GM23248 (cell line): ENCODE data around the gene UCK2. TPM values are rescaled to one million over a fixed set of nuclear protein-coding genes. Genes with fewer than 3 reads are reported as not detected.

Experiments used
- DNase-seq: peaks from one replicate; pipeline ENCODE4 v3.0.0-alpha.2; 2015
- H2AFZ ChIP-seq: fragments of 200-600 bp; sonication (generic); 2 replicates; pipeline ENCODE4 v1.6.1; 2016; ENCODE audit warnings: antibody characterized with exemption
- H3F3A ChIP-seq: fragments of 200-600 bp; sonication (generic); 2 replicates; pipeline ENCODE4 v1.6.1; 2016; ENCODE audit warnings: mild to moderate bottlenecking, antibody characterized with exemption, mixed run types; ENCODE audit not compliant: insufficient read depth
- H3K27ac ChIP-seq: fragments of 200-600 bp; sonication (generic); 2 replicates; pipeline ENCODE4 v1.5.1; 2016; ENCODE audit warnings: mild to moderate bottlenecking
- H3K27me3 ChIP-seq: fragments of 200-600 bp; sonication (generic); replicated peaks from 2 replicates; pipeline ENCODE4 v1.6.1; 2016; ENCODE audit warnings: mild to moderate bottlenecking; ENCODE audit not compliant: insufficient read depth
- H3K36me3 ChIP-seq: fragments of 200-600 bp; sonication (generic); 2 replicates; pipeline ENCODE4 v1.6.1; 2016; ENCODE audit warnings: low read depth, mild to moderate bottlenecking
- H3K4me1 ChIP-seq: fragments of 200-600 bp; sonication (generic); 2 replicates; pipeline ENCODE4 v1.6.1; 2016; ENCODE audit warnings: mild to moderate bottlenecking; ENCODE audit not compliant: insufficient read depth
- H3K4me2 ChIP-seq: fragments of 200-600 bp; sonication (generic); one replicate; pipeline ENCODE4 v1.6.1; 2016; ENCODE audit warnings: mild to moderate bottlenecking; ENCODE audit not compliant: unreplicated experiment
- H3K4me3 ChIP-seq: fragments of 200-600 bp; sonication (generic); 2 replicates; pipeline ENCODE4 v1.5.1; 2016; ENCODE audit warnings: mild to moderate bottlenecking
- H3K79me2 ChIP-seq: fragments of 200-600 bp; sonication (generic); 2 replicates; pipeline ENCODE4 v1.6.1; 2016; ENCODE audit warnings: mild to moderate bottlenecking; ENCODE audit not compliant: insufficient read depth
- H3K9ac ChIP-seq: fragments of 200-600 bp; sonication (generic); 2 replicates; pipeline ENCODE4 v1.6.1; 2016; ENCODE audit warnings: mild to moderate bottlenecking
- H3K9me2 ChIP-seq: fragments of 200-600 bp; sonication (generic); 2 replicates; pipeline ENCODE4 v1.6.1; 2016; ENCODE audit warnings: mixed run types, mild to moderate bottlenecking, moderate library complexity; ENCODE audit not compliant: insufficient read depth
- H3K9me3 ChIP-seq: fragments of 200-600 bp; sonication (generic); one replicate; pipeline ENCODE4 v1.6.1; 2017; ENCODE audit warnings: low read depth
- H4K20me1 ChIP-seq: fragments of 200-600 bp; sonication (generic); 2 replicates; pipeline ENCODE4 v1.6.0; 2016; ENCODE audit not compliant: insufficient read depth
- EZH2 ChIP-seq: fragments of 200-600 bp; sonication (generic); IDR thresholded peaks from 2 replicates; pipeline ENCODE4 v1.6.1; 2018; ENCODE audit warnings: antibody characterized with exemption, mild to moderate bottlenecking; ENCODE audit not compliant: insufficient read depth, poor library complexity, severe bottlenecking
- EZH2phosphoT487 ChIP-seq: fragments of 200-600 bp; sonication (generic); IDR thresholded peaks from 2 replicates; pipeline ENCODE4 v1.6.1; 2018; ENCODE audit warnings: antibody characterized with exemption, moderate library complexity, mild to moderate bottlenecking, low read depth; ENCODE audit not compliant: insufficient read depth
- WGBS, 2 experiments: methylation state at CpG; one replicate each; pipeline ENCODE4 v1.1.6; 2015 to 2017; ENCODE audit warnings: low lambda C conversion rate in 2 of 2, low coverage in 1 of 2; ENCODE audit errors: missing lambda C conversion rate in 2 of 2; 5-methylcytosine and 5-hydroxymethylcytosine counted together
- in situ Hi-C: fragments of 300-500 bp; cut with MboI; formaldehyde crosslinking; loops from 2 replicates; pipeline ENCODE4 v1.15.0; 2020
- polyA plus RNA-seq: library from polyadenylated mRNA; unstranded; fragments of >200 nt; fragmentation: Nextera tagmentation; extraction: Ambion mirVana; gene quantifications from 2 replicates; pipeline ENCODE4 v1.2.1, GENCODE V29; 2016
- total RNA-seq: library from RNA; depleted of rRNA; stranded (reverse); fragments of >200 nt; shearing (Covaris generic); gene quantifications from 2 replicates; pipeline ENCODE4 v1.2.3, GENCODE V29; 2014

UCK2 gene
- total and polyA plus RNA-seq, 2 experiments from 2014 or later = 78.2 to 81.9 TPM

- Histone ChIP-seq H3F3A (no peaks in the 10 kb centered on the region; the same call in 1 of the 2 replicates), H3K9ac (no peak overlapping the region), H3K4me1 (0 out of 2 replicates have a peak, but pooled peaks cover 6% of the 10 kb centered on the region), H3K4me2 (no peak overlapping the region), H3K36me3 (peaks cover 4% of the 10 kb centered on the region; the same call in 1 of the 2 replicates), H3K79me2 (peaks cover 100% of the 10 kb centered on the region), H3K9me2 (no peaks in the 10 kb centered on the region), H3K4me3 (no peak overlapping the region), H3K27ac (no peak overlapping the region), H3K9me3 (no peaks in the 10 kb centered on the region), H2AFZ (no peak overlapping the region), H4K20me1 (peaks cover 7% of the 10 kb centered on the region; the same call in 1 of the 2 replicates), H3K27me3 (no peaks in the 10 kb centered on the region)
- WGBS, 2 experiments = 86 to 96% methylated on average over 3 of the region's 3 CpGs
- in situ Hi-C loops = no loop called here
- no peak for DNase-seq
- TF ChIP-seq EZH2phosphoT487 = no peak
- no peak for TF ChIP-seq EZH2
Observed at GRCh38 chr1:165875171-165875570, 47.8 kb downstream of the UCK2 start.

GRCh38 chr1:165875604-165876003 lies 48.2 kb downstream of the UCK2 start:
- no peaks in the 10 kb centered on the region for H3K27me3 ChIP-seq
- 82 to 86% methylated on average over 6 of the region's 6 CpGs for WGBS, 2 experiments

GRCh38 chr1:165876121-165876520 lies 48.7 kb downstream of the UCK2 start:
- Histone ChIP-seq H3F3A (no peaks in the 10 kb centered on the region; the same call in 1 of the 2 replicates), H3K27me3 (no peaks in the 10 kb centered on the region), H3K27ac (no peak overlapping the region), H3K9me2 (no peaks in the 10 kb centered on the region), H3K9me3 (no peaks in the 10 kb centered on the region), H3K79me2 (peaks cover 100% of the 10 kb centered on the region), H3K36me3 (peaks cover 4% of the 10 kb centered on the region; the same call in 1 of the 2 replicates), H3K4me3 (no peak overlapping the region), H3K9ac (no peak overlapping the region), H2AFZ (no peak overlapping the region), H3K4me2 (no peak overlapping the region), H4K20me1 (peaks cover 7% of the 10 kb centered on the region; the same call in 1 of the 2 replicates), H3K4me1 (0 out of 2 replicates have a peak, but pooled peaks cover 5% of the 10 kb centered on the region)
- TF ChIP-seq EZH2 (no peak), EZH2phosphoT487 (no peak)
- in situ Hi-C loops = no loop called here
- WGBS, 2 experiments = 100% methylated on average over 1 of the region's 1 CpG
- no peak for DNase-seq

More at GRCh38 chr1:165875604-165876003, 48.2 kb downstream of the UCK2 start:
- Histone ChIP-seq H3K4me1 (0 out of 2 replicates have a peak, but pooled peaks cover 6% of the 10 kb centered on the region), H3K36me3 (peaks cover 4% of the 10 kb centered on the region; the same call in 1 of the 2 replicates), H3K9me2 (no peaks in the 10 kb centered on the region), H3K9me3 (no peaks in the 10 kb centered on the region), H3K4me3 (no peak overlapping the region), H3K27ac (no peak overlapping the region), H2AFZ (no peak overlapping the region), H4K20me1 (peaks cover 7% of the 10 kb centered on the region; the same call in 1 of the 2 replicates), H3F3A (no peaks in the 10 kb centered on the region; the same call in 1 of the 2 replicates), H3K79me2 (peaks cover 100% of the 10 kb centered on the region), H3K9ac (no peak overlapping the region), H3K4me2 (no peak overlapping the region)
- DNase-seq = no peak
- in situ Hi-C loops = no loop called here
- TF ChIP-seq EZH2 = no peak
- TF ChIP-seq EZH2phosphoT487 = no peak

DNA sequence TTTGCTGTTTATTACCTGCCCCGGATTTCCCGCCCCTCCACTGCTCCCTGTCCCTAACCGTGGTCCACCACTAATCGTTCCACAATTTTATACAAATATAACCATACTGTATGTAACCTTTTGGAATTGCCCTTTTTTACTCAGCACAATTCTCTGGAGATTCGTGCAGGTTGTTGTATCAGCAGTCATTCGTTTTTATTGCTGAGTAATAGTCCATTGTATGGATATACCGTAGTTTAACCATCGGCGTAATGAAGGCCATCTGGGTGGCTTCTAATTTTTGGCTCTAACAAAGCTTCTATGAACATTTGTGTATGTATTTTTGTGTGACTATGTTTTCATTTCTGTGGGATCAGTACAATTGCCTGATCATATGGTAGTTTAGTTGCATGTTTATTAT lies 50.0 kb downstream of the UCK2 start:
- in situ Hi-C loops = no loop called here
- WGBS, 2 experiments = 97 to 99% methylated on average over 9 of the region's 9 CpGs
- no peaks in the 10 kb centered on the region for H3K9me3 ChIP-seq
- H3K79me2 ChIP-seq = peaks cover 100% of the 10 kb centered on the region
- no peak for DNase-seq
- peaks cover 4% of the 10 kb centered on the region; the same call in 1 of the 2 replicates for H3K36me3 ChIP-seq
- H3K27me3 ChIP-seq = no peaks in the 10 kb centered on the region
- H4K20me1 ChIP-seq = peaks cover 16% of the 10 kb centered on the region; the same call in 1 of the 2 replicates
- no peak overlapping the region for H3K27ac ChIP-seq
- H3K9me2 ChIP-seq = no peaks in the 10 kb centered on the region
- no peak overlapping the region for H3K4me2 ChIP-seq
- TF ChIP-seq EZH2 (no peak), EZH2phosphoT487 (no peak)
- no peak overlapping the region for H2AFZ ChIP-seq
- H3K4me1 ChIP-seq = no peaks in the 10 kb centered on the region
- H3K9ac ChIP-seq = no peak overlapping the region
- H3F3A ChIP-seq = no peaks in the 10 kb centered on the region; the same call in 1 of the 2 replicates
- H3K4me3 ChIP-seq = no peak overlapping the region
